T-helper 2 cell (primary cell): ENCODE measurements around the gene AFF3.

Experiments used
- DNase-seq, 5 experiments: peaks; one replicate each; pipeline versions ENCODE4 v3.0.0 to v3.0.0-alpha.2; 2012 to 2022

The AFF3 gene

DNA sequence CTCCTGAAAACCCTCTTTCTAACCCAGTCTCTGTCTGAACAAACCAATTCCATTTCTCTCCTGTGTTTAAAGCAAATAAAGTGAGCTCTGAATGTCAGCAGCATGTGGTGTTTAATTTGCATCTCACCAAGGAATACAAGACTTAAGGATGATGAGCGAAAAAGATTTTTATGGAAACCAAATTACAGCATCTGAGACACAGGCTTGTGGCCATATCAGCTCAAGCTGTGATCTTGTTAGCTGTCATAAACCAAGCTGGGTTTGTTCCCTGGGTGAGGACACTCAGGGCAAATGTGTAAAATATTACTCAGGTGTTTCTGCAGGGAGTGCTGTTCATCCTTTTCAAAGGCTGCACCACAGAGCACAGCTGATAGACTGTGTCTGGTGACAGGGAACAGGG is 523.2 kb downstream of the AFF3 start:
- peak in 1 of 5 experiments; percentile 6 for DNase-seq

DNA sequence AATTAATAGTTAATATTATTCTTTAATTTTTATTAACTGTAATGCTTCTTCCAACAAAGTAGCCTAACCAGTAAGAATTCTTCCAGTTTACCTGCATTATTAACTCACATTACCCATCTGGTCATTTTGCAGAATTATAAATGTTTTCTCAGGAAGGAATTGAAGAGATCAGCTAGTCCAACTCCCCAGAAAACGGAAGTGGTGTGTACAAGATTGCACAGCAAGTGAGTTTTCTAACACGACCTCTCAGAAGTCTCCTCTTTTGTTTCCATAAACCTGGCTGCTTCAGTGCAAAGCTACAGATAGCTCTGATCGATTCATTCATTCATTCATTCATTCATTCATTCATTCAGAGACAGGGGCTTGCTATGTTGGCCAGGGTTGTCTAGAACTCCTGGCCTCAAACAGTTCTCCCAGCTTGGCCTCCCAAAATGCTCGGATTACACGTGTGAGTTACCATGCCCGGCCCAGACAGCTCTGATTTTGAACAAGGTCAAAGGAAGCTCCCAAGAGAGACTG is 523.8 kb downstream of the AFF3 start:
- no peak for DNase-seq

DNA sequence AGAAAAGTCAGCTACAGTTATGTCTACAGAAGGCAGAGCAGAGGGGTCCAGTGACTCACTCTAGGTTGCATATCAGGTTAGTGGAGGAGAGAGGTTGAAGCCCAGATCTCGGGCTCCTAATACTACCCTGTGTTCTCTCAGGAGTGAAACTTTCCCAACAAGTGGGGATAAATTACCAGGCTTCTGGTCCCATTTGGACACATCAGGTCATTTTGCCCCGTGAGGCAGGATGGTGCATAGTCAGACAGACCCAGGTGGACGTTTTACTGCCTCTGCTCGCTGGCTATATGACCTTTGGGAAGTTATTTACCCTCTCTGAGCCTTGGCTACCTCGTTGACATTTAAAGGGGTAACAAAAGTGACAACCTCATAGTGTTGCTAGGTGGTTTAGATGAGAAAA is 524.6 kb downstream of the AFF3 start:
- no peak for DNase-seq

DNA sequence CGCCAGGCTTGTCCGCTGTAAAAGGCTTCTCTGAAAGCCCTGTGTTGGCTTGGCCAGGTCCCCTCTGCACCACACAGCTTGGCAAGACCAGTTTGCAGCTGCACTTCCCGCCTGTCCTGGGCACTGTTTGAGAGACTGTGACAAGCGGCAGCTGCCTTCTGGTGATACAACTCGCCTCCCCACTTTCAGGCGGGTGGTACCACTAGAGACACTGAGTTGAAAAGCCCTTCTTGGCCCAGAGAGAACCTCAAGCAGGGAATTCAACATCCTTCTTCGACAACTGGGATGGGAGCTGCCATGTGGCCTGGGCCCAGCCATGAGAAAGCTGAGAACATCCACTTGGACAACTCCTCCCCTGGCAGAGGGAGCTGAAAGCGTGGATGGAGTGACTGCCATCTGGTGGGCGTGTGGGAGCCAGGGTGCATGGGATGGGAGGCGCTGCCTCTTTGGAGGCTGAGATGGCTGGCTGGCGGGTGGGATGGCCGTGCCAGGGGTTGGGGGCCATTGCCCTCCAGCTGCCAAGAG is 527.1 kb downstream of the AFF3 start:
- DNase-seq = no peak

DNA sequence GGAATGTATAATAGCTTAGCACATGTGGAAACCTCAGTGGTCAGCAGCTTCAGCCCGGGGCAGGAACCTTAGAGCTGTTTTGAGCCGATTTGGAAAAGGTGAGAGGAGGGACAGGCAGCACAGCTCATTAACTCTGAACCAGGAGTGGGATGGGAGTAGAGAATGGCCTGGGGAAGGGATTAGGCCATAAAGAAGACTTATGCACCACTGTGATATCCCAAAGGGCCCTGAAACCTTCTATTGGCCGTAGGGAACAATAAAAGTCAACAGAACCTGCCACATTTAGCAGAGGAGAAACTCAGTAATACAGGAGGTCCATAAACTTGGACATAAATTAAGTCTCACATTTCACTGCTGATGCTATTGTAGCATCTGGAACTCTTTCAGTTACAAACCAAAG is 528.4 kb downstream of the AFF3 start:
- no peak for DNase-seq

DNA sequence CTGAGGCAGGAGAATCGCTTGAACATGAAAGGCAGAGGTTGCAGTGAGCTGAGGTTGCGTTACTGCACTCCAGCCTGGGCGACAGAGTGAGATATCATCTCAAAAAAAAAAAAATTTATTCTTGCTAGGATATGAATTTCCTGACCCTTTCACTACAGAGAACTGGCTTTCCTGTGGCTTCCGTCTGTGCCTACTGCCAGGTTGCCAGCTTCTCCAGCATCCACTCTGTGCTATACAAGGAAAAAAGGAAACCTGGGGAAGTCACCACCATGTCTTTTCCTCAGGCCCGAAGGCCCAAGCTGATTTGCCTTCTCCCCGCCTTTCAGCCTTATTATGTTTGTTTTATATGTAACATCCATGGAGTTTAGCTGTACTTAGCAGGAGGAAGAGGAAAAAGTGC is 530.6 kb downstream of the AFF3 start:
- no peak for DNase-seq

DNA sequence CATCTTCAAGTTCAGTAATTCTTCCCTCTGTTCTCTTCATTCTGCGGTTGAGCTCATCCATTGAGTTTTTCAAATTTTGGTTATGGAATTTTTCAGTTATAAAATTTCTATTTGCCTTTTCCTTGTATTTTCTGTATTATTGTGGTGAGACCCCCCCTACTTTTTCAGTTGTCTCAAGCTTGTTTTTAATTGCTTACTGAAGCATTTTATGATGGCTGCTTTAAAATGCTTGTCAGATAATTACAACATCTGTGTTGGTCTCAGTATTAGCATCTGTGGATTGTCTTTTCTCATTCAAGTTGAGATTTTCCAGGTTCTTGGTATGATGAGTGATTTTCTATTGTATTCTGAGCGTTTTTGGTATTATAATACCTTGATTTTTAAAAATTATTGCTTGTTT is 531.4 kb downstream of the AFF3 start:
- DNase-seq = no peak

DNA sequence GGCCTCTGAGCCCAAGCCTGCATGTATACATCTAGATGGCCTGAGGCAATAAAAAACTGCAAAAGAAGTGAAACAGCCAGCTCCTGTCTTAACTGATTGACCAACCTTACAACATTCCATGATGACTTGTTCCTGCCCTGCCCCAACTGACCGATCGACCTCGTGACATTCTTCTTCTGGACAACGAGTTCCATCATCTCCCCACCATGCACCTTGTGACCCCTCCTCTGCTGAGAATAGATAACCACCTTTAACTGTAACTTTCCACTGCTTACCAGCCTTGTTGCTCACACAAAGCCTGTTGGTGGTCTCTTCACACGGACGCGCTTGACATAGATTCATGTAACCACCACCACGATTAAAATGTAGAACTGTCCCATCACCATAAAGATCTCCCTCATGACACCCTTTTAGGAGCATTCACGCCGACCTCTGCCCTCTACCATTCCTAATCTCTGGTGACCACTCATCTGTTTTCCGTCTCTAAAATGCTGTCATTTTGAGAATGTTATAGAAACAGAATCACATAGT is 532.5 kb downstream of the AFF3 start:
- DNase-seq = no peak

DNA sequence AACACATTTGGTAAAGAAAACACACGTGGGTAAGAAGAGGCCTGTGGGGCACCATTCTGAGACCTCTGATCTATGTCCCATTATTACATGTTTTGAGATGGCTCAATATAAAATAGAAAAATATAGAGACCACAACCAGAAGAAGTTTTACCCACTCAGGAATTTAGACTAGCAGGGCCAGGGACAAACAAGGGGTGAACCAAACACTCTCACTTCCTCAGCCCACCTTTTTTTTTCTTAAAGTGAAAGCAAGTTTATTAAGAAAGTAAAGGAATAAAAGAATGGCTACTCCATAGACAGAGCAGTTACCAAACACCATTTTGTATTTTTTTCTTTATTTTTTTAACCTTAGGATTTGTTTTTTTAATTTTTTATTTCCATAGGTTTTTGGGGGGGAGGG is 533.5 kb downstream of the AFF3 start:
- no peak for DNase-seq

DNA sequence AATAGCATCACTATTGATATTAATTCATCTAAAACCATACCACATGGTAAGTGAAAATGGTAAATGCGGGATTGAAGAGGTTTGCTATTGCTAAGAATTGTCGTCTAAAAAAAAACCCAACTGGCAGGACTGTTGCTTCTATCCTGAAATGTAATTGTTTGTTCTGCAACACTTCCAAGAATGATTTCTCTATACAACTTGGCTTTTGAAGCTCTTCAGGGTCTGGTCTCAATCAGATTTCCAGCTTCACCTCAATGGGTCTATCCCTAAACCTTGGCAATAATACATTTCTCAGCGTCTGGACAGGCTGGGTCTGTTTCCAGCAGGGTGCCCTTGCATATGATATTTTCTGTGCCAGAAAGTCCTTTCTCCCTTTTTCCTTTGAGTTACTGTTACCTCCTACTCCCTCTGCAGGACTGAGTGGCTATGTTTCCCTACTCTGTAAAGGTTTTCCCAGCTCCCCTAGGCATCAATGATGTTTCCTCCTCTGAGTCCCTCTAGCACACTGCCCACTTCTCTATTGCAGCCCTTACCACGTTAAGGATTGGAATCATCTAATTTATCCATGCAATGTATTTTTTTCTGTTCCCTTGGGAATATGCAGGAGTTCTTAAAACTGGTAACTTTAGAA is 534.4 kb downstream of the AFF3 start:
- DNase-seq = no peak

DNA sequence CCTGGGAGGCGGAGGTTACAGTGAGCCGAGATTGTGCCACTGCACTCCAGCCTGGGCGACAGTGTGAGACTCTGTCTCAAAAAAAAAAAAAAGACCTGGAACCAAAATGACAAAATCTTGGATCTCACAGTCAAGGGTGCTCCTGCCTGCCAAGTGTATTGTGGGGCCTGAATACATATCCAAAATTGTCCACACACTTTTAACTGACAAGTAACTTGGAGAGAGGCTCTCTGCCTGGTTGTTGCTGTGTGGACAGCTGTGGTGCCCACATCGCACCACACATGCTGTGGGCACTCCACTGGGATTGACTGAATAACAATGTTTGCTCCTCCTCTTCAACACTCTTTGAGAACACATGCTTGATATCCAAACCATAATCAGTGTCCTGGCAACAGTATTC is 534.9 kb downstream of the AFF3 start:
- no peak for DNase-seq

DNA sequence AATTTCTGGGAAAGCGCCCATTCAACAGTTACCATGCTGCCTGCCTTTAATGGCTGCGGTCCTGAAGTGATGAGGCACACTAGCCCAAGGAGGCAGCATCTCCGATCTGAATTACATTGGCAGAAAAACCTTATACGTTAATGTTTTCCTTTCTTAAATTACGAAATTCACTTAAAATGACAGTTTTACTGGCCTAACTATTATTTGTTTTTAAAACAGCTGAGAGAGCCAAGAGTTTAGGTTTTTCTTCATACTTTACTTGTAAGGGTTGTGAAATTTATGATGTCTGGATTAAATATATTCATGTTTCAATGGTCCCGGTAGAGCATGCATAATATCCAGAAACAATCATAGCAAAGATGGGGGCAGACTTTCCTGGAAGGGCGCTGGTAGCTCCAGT is 537.4 kb downstream of the AFF3 start:
- DNase-seq = no peak

DNA sequence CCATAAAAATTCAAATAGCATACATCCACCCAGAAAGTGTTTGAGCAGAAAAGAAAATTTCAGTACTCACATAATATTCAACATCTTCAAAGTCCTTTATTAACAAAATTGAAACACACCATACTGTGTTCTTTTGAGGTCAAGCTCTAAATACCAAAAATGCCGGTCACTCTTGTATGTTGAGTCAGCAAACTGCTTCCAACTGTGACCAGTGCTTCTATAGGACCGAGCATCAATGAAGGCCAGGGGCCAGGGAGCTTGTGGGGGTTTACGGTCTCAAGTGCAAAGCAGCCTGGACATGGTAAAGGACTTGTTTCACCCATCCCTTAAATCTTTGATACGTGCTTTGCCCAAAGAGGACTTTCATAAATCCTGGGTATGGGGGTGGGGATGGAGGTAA is 539.9 kb downstream of the AFF3 start:
- DNase-seq = no peak

DNA sequence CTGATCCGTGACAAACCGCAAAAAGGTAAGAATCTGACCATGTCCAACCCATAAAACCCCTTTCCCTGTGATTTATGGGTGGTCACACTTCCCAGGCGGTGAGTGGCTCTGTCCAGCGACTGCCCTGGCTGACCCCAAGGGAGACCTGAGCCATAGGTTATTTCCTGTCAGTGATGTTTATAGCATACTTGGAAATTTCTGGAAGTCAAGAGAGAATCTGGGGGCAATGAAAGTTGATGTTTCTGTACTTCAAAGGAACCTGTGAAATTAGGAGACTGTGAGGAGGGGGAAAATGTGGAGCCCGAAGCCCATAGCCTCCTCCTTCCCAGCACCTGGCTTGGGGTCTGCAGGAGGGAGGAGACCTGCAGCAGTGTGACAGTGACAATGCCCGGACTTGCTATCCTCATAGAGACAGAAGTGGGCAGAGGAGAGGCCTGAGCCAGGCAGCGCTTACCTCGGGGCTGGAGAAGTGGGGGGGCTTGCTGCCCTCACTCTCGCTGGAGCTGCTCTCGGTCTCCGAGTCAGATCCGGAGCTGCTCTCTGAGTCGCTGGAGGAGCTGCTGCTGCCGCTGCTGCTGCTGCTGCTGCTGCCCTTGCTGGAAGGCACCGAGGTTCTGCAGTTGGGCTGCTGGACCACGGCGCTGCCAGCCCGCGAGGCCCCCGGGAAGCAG is 541.3 kb downstream of the AFF3 start:
- no peak for DNase-seq

DNA sequence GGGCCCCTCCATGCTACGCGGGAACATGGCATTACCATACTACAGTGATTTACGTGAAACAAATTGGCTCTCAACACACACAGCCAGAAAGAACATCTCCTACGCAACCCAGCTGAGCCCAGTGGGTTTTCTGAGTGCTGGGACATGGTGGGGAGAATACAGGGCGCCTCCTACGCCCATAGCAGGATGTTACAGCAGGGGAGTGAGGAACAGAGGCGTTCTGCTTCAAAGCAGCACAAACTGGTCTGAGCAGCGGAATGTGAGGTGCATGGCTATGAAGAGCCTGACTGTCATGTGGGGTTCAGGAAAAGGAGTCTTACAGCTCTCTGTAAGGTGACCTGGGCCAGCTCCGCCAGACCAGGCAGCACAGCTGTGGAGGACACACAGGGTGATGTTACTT is 543.9 kb downstream of the AFF3 start:
- no peak for DNase-seq

DNA sequence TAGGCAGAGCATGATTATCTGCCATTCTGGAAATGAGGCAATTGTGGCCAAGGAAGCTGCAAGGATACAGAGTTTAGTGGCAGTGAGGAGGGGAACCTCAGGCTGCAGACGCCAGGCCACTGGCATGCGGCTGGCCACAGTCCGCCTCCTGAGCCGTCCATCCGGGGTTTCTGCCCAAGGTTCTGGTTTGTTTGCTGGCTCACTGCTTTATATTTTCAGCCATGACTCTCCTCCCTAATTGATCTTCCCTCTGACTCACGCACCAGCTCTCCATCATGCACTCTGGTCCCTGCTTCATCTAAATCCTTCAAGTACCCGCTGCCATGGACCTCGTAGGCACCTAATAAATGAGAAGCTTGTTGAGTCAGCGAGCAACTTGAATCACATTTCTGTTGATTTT is 544.8 kb downstream of the AFF3 start:
- no peak for DNase-seq

DNA sequence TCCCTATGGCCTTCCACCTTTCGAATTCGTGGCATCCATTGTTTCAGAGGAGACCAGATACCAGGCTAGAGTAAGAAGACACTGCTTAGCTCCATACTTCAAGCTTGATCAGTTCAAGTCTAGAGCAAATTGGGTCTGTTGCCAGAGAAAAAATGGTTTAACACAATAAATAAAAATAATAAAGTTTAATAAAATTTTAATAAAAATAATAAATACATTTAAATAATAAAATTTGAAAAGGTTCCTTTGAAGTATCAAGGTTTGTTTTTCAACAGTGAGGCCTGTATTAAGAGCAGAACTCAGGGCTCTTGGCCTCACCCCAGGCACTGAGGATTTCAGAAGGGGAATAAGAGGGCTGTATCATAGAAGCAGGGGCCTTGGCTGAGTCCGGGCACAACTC is 547.0 kb downstream of the AFF3 start:
- DNase-seq = no peak

DNA sequence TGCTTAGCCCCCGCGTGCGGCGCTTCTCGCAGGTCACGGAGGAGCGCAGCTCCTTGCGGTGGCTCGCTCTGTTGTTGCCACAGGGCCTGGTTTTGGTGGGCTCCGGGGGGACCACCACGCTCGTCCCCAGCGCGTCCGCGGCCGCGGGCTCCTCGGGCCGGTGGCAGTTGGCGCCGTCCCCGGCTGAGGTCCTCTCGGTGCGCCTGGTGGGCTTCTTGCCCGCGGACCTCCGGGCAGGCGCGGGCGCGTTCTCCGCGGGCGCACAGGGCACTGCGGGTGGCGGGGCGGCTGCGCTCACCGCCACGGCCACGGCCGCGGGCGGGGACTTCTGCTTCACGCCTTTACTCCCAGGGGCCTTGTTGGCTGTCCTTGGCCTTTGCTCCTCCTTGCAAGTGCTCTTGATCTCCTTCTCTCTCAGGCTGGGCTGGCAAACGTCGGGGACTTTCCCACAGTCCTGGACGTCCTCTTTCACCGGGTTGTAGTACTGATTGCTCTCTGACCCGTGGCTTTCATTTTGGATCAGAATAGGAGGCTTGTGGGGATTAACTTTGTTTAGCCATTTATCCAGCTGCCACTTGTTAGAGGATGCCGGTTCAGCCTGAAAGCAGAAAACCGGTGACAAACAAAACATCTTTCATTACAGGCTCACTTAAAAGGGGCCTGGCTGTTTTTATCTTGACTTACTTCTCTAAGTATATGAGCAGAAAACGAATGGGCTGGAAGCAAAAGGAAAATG is 548.5 kb downstream of the AFF3 start:
- no peak for DNase-seq

DNA sequence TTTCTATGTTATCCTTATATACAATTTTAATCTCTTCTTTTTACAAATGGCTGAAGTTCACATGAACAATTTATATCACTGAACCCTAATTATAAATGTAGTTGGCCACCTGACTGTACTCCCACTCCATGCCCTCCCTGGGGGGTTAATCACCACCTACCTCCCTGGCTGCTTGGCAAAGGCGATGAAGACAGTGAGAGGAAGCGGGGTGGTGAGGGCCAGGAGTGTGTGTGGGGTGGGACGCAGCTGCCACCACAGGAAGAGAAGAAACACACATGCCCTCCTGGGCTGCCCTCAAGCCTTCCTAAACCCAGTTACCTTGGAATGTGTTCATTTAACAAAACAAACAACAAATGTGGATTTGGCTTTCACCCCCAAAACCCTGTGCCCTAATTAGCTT is 565.6 kb downstream of the AFF3 start:
- DNase-seq = no peak

DNA sequence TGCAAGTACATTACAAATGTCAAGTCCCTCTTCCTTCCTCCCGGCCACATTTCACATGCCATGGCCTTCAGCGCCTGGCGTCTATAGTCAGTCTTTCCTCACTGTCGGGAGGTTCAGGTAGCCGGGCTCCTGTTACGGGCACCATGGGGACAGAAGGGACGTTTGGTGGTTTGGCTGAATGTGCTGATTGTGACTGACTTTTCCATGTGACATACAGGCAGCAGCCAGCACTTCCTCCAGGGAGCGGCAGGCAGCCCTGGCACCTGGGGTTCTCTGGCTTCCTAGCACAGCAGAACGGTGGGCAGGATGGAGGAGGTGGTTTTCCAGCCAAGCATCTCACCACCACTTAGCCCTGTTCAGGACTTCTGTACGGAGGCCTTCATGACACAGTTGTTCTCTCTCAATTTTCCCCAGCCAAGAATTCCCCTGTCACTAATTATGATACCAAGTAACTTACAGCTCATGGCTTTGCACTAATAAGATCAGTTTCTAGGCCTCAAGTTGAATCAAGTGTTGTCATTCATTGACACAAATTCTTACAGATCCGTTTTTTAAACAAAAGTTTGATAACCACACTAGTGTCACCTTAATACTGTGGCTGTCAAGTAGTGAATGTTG is 568.6 kb downstream of the AFF3 start:
- no peak for DNase-seq

DNA sequence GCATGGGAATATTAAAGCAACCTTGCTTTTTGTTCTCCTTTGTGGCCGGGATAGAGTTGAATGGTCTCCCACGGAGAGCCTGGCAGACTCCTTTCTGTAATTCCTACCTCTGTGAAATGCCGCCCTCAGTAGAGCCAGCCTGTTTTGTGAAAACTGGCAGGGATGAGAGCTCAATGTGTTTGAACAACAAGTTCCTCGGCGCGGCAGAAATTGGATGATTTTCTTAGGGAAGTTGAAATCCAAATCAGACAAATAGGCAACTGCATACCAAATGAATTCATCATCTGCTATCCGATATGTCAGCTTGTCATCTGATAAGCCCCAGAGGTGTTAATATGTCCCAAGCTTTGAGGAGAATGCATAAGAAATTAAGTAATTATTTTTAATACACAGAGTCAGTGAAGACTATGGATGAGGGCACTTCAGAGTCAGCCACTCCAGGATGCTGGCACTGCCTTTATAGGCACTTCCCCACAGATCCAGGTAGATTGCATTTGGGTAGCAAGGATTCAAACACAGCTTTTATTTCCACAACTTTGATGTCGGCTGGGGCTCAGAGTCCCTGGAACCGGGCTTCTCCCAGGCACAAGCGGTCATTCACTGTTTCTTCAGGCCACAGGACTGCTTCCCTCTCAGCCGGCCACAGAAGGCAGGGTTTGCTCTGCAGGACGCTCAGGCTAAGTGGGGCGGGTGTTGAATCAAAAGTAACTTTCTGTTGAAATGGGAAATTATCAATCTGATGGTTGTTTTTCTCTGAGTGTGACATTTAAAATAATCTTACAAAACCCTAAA is 569.8 kb downstream of the AFF3 start:
- no peak for DNase-seq

DNA sequence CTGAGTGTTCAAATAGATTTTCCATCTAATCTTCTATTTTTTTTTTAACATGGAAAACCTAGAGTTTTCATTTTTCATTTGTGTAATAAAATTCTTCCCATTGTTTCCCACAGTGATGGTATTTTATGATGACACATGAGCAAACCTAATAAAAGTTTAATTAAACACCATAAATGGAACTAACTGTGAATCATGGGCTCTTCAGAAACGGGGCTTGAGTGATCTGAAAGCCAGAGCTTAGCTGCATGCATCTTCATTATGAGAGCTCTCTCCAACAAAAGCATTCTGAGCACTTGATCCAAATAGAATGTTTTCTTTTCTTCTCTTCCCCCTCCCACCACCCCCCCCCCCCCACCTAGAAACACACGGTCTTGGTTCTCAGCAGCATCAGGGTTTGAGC is 570.4 kb downstream of the AFF3 start:
- no peak for DNase-seq
